PFSK-1 (cell line): ENCODE measurements around the gene SATB1.

Experiments
- FOXP2 ChIP-seq: optimal IDR thresholded peaks from 2 replicates; pipeline ENCODE3; 2011; ENCODE audit warnings: borderline replicate concordance, control low read depth, inconsistent platforms; ENCODE audit not compliant: insufficient read depth; ENCODE audit errors: extremely low read length, extremely low read depth
- POLR2AphosphoS5 ChIP-seq: IDR thresholded peaks from 2 replicates; pipeline ENCODE4 v1.6.1; 2012; ENCODE audit warnings: low read depth, mild to moderate bottlenecking, control low read depth, low read length, moderate library complexity
- SIN3A ChIP-seq: IDR thresholded peaks from 2 replicates; pipeline ENCODE4 v1.6.1; 2012; ENCODE audit warnings: mild to moderate bottlenecking, low read length, moderate library complexity, borderline replicate concordance; ENCODE audit not compliant: insufficient read depth
- TAF1 ChIP-seq: IDR thresholded peaks from 2 replicates; pipeline ENCODE4 v1.6.1; 2012; ENCODE audit warnings: low read length, control low read depth, borderline replicate concordance; ENCODE audit not compliant: insufficient read depth
- TF ChIP-seq, protein P1 (sequence below), 2 experiments: IDR thresholded peaks; 2 replicates each; pipeline versions ENCODE4 v1.6.1 to v1.8.0; 2011 to 2012; ENCODE audit warnings: low read depth in 2 of 2, low read length in 2 of 2, control low read depth in 1 of 2, inconsistent platforms in 1 of 2, mild to moderate bottlenecking in 1 of 2, moderate library complexity in 1 of 2; ENCODE audit not compliant: insufficient read depth in 1 of 2

SATB1 gene

GRCh38 chr3:18428991-18429745 lies 4.0 kb upstream of the SATB1 start:
- TF ChIP-seq FOXP2: no peak
- TF ChIP-seq SIN3A: no peak
- no peak for TF ChIP-seq POLR2AphosphoS5
- TF ChIP-seq, protein P1, sequence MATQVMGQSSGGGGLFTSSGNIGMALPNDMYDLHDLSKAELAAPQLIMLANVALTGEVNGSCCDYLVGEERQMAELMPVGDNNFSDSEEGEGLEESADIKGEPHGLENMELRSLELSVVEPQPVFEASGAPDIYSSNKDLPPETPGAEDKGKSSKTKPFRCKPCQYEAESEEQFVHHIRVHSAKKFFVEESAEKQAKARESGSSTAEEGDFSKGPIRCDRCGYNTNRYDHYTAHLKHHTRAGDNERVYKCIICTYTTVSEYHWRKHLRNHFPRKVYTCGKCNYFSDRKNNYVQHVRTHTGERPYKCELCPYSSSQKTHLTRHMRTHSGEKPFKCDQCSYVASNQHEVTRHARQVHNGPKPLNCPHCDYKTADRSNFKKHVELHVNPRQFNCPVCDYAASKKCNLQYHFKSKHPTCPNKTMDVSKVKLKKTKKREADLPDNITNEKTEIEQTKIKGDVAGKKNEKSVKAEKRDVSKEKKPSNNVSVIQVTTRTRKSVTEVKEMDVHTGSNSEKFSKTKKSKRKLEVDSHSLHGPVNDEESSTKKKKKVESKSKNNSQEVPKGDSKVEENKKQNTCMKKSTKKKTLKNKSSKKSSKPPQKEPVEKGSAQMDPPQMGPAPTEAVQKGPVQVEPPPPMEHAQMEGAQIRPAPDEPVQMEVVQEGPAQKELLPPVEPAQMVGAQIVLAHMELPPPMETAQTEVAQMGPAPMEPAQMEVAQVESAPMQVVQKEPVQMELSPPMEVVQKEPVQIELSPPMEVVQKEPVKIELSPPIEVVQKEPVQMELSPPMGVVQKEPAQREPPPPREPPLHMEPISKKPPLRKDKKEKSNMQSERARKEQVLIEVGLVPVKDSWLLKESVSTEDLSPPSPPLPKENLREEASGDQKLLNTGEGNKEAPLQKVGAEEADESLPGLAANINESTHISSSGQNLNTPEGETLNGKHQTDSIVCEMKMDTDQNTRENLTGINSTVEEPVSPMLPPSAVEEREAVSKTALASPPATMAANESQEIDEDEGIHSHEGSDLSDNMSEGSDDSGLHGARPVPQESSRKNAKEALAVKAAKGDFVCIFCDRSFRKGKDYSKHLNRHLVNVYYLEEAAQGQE (IDR thresholded peaks at IDR 0.05; ENCODE audit: insufficient read depth in 1 of 2, low read depth in 2 of 2, low read length in 2 of 2): no peak
- no peak for TF ChIP-seq TAF1

GRCh38 chr3:18428036-18428435 lies 2.9 kb upstream of the SATB1 start:
- TF ChIP-seq, protein P1 (IDR thresholded peaks at IDR 0.05; ENCODE audit: insufficient read depth in 1 of 2, low read depth in 2 of 2, low read length in 2 of 2): no peak
- TF ChIP-seq TAF1 (no peak), SIN3A (no peak), POLR2AphosphoS5 (no peak), FOXP2 (no peak)

DNA sequence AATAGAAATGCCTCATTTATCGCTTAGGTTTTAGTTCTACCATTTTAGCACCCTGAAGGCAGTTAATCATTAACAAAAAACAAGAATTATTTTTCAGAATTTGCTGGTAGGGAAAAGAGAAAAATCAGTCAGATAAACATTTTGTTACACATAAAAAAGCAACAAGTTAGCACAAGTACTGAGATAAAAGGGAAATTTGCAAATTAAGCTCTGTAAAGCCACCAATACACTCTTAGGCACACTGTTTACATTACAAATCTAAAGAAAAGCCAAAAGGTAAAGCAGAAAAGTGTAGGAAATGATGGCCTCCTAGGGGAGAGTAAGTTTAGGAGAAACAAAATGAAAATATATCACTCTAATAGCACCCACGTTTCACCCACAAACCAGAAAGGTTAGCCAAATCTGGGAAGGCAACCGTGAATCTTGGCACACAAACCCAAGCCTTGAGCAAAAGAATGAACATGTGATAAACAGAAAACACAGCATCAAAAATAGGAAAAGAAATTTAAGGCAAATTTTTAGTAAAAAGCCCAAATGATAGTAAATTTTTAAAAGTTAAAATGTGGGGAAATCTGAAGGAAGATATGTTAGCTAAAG lies 1.6 kb upstream of the SATB1 start:
- TF ChIP-seq, protein P1 (IDR thresholded peaks at IDR 0.05; ENCODE audit: insufficient read depth in 1 of 2, low read depth in 2 of 2, low read length in 2 of 2): no peak
- no peak for TF ChIP-seq FOXP2
- no peak for TF ChIP-seq SIN3A
- no peak for TF ChIP-seq TAF1
- TF ChIP-seq POLR2AphosphoS5: no peak

DNA sequence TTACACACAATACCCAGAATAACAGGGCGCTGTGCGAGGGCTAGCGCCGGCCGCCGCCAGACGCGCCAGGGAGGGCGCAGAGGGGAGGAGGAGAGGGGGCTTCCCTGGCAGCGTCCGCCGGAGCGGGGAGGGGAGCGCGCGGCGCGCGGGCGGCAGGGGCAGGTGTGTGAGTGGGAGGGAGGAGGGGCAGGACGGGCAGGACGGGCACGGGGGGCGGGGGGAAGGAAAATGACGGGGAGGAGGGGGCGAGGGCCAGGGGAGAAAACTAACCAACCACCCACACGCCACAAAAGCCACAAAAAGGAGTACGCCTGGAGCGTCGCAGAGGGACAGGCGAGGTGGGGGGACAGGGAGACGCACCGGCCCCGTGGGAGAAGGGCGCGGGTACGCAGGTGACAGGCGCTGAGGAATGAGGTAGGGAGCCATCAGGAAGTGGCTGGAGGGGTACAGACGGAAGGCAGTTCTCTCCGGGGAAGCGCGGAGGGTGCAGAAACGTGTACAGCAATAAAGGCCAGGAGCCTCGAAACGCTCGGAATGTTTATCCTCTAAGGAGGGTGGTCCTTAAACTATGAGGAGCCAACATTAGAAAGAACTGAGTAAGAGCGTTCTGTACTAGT lies 610 bp upstream of the SATB1 start:
- TF ChIP-seq, protein P1 (IDR thresholded peaks at IDR 0.05; ENCODE audit: insufficient read depth in 1 of 2, low read depth in 2 of 2, low read length in 2 of 2): no peak
- TF ChIP-seq TAF1: no peak
- TF ChIP-seq SIN3A: no peak
- no peak for TF ChIP-seq POLR2AphosphoS5
